OCI-LY7 (cell line): ENCODE data around the gene VASP. TPM values are rescaled to one million over a fixed set of nuclear protein-coding genes. Genes with fewer than 3 reads are reported as not detected.

ENCODE experiments used
- BruUV-seq: library from RNA; stranded (reverse); fragments of 400-500 nt; replicated peaks from 2 replicates; lab custom pipeline; 2021; lab: Mats Ljungman, UMichigan
- CTCF ChIA-PET: fragments of 300-600 bp; sonication (Branson Sonifier 250); formaldehyde crosslinking; loops from one replicate; lab custom pipeline; 2022; ENCODE audit warnings: antibody characterized with exemption; ENCODE audit not compliant: unreplicated experiment; lab: Charles Lee
- POLR2A ChIA-PET: fragments of 300-600 bp; sonication (Branson Sonifier 250); formaldehyde crosslinking; loops from one replicate; lab custom pipeline; 2022; ENCODE audit warnings: antibody characterized with exemption; lab: Charles Lee
- DNase-seq: peaks from one replicate; pipeline ENCODE4 v3.0.0-alpha.2; 2015; ENCODE audit warnings: low spot score
- H2AFZ ChIP-seq: fragments of 200-600 bp; sonication (generic), shearing (Covaris generic); 2 replicates; pipeline ENCODE4 v1.6.1; 2014; ENCODE audit warnings: mild to moderate bottlenecking, antibody characterized with exemption, low read length, moderate library complexity
- H3K27ac ChIP-seq: fragments of 200-600 bp; sonication (generic); 2 replicates; pipeline ENCODE4 v1.5.1; 2014; ENCODE audit warnings: mixed run types, low read depth, mild to moderate bottlenecking, moderate library complexity, low read length, inconsistent platforms; ENCODE audit not compliant: poor library complexity, severe bottlenecking
- H3K36me3 ChIP-seq: fragments of 200-600 bp; sonication (generic); 2 replicates; pipeline ENCODE4 v1.6.1; 2014; ENCODE audit warnings: mild to moderate bottlenecking, antibody characterized with exemption, low read length, moderate library complexity, mixed read lengths; ENCODE audit not compliant: insufficient read depth
- H3K4me1 ChIP-seq: fragments of 200-600 bp; sonication (generic); 2 replicates; pipeline ENCODE4 v1.5.1; 2014; ENCODE audit warnings: mild to moderate bottlenecking, low read length; ENCODE audit not compliant: insufficient read depth, poor library complexity, severe bottlenecking
- H3K4me2 ChIP-seq: fragments of 200-600 bp; sonication (generic); 2 replicates; pipeline ENCODE4 v1.6.1; 2014; ENCODE audit warnings: mild to moderate bottlenecking, low read length
- H3K4me3 ChIP-seq: fragments of 200-600 bp; sonication (generic); 2 replicates; pipeline ENCODE4 v1.5.1; 2014; ENCODE audit warnings: mild to moderate bottlenecking, low read depth, low read length; ENCODE audit not compliant: poor library complexity, severe bottlenecking
- H3K79me2 ChIP-seq: fragments of 200-600 bp; sonication (generic); 2 replicates; pipeline ENCODE4 v1.6.1; 2016; ENCODE audit warnings: low read depth, mild to moderate bottlenecking, low read length, moderate library complexity, mixed read lengths; ENCODE audit not compliant: insufficient read depth
- H3K9me2 ChIP-seq: fragments of 200-600 bp; sonication (generic); 2 replicates; pipeline ENCODE4 v1.6.1; 2016; ENCODE audit warnings: mild to moderate bottlenecking, low read length, mixed read lengths; ENCODE audit not compliant: insufficient read depth
- H3K9me3 ChIP-seq: fragments of 200-600 bp; sonication (generic); 2 replicates; pipeline ENCODE4 v1.6.1; 2014; ENCODE audit warnings: mild to moderate bottlenecking, mixed run types, low read length, mixed read lengths
- H4K20me1 ChIP-seq: fragments of 200-600 bp; sonication (generic); 2 replicates; pipeline ENCODE4 v1.6.1; 2014; ENCODE audit warnings: mild to moderate bottlenecking, antibody characterized with exemption, low read length, moderate library complexity, mixed read lengths; ENCODE audit not compliant: insufficient read depth
- EZH2phosphoT487 ChIP-seq: fragments of 200-600 bp; sonication (generic); IDR thresholded peaks from 2 replicates; pipeline ENCODE4 v1.6.1; 2018; ENCODE audit warnings: low read depth, borderline replicate concordance, mild to moderate bottlenecking, mixed run types, antibody characterized with exemption, low read length, moderate library complexity, mixed read lengths
- intact Hi-C: fragments of 100-400 bp; cut with micrococcal nuclease; formaldehyde crosslinking; loops from one replicate; pipeline ENCODE4 v1.10.0; 2022; ENCODE audit not compliant: unreplicated experiment
- total RNA-seq, 2 experiments: library from RNA; depleted of rRNA in 1 of 2; stranded (reverse); fragments of >200 nt in 1 of 2; shearing (Covaris generic) in 1 of 2; gene quantifications; 2 replicates each; pipeline ENCODE4 v1.2.3, GENCODE V29; 2014 to 2022
- TF ChIP-seq, protein P1 (sequence below): fragments of 200-600 bp; sonication (generic); conservative IDR thresholded peaks from 2 replicates; pipeline ENCODE4 v1.5.1; 2014; ENCODE audit warnings: mild to moderate bottlenecking, antibody characterized with exemption, low read length, moderate library complexity, mixed read lengths

VASP gene
- total RNA-seq, 2 experiments from 2014 or later: 39.6 to 62.8 TPM

DNA sequence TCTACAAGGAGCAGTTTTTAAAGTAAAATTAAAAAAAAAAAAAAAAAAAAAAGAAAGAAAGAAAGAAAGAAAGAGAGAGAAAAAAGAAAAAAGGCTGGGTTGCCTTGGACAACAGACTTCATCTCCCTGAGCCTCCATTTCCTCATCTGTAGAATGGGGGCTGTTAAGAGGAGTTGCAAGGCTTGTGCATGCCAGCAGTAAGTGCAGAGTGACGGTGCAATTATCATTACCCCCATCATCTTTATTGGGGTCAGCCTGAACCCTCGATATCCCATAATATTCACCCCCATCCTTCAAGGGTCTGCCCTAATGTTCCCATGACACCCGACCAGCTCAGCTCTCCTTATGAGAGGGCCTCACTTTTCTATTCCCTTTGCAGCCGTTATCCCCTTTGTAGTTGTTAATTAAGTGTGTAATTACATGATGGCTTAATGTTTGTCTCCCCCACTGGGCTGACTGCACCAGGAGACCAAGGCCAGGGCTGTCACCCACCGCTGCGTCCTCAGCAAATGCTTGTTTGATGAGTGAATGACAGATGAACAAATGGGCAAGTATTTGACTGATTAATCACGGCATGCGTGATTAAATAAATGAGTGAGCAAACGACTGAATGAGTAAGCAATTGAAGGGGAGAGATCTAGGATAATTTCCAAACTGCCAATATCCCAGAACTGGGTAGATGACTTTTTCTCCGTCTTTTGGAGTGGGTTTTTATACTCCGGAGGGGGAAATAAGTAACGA lies 29.4 kb upstream of the VASP start:
- no TSS peak for BruUV-seq
- no peaks in the 10 kb centered on the region for H4K20me1 ChIP-seq
- CTCF ChIA-PET: interaction anchor here (1.5 kb wide), 3 partner anchors 9 to 39 kb away, joined by 4 to 7 read pairs (median 6); partner anchors contain the start of gene FOSB
- no peaks in the 10 kb centered on the region for H3K36me3 ChIP-seq
- peak overlapping the region; percentile 86 for H3K4me2 ChIP-seq
- POLR2A ChIA-PET: interaction anchor here (0.6 to 1.3 kb wide), 6 partner anchors 9 to 109 kb away, joined by 3 to 7 read pairs (median 6); partner anchors contain the start of gene FOSB
- no peaks in the 10 kb centered on the region; the same call in 1 of the 2 replicates for H3K79me2 ChIP-seq
- H2AFZ ChIP-seq: peak overlapping the region; percentile 49; the same call in 1 of the 2 replicates
- H3K9me2 ChIP-seq: no peaks in the 10 kb centered on the region
- TF ChIP-seq, protein P1, sequence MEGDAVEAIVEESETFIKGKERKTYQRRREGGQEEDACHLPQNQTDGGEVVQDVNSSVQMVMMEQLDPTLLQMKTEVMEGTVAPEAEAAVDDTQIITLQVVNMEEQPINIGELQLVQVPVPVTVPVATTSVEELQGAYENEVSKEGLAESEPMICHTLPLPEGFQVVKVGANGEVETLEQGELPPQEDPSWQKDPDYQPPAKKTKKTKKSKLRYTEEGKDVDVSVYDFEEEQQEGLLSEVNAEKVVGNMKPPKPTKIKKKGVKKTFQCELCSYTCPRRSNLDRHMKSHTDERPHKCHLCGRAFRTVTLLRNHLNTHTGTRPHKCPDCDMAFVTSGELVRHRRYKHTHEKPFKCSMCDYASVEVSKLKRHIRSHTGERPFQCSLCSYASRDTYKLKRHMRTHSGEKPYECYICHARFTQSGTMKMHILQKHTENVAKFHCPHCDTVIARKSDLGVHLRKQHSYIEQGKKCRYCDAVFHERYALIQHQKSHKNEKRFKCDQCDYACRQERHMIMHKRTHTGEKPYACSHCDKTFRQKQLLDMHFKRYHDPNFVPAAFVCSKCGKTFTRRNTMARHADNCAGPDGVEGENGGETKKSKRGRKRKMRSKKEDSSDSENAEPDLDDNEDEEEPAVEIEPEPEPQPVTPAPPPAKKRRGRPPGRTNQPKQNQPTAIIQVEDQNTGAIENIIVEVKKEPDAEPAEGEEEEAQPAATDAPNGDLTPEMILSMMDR: peak; percentile 85; the same call in 1 of the 2 replicates
- no peak for TF ChIP-seq EZH2phosphoT487
- peaks cover 29% of the 10 kb centered on the region for H3K4me1 ChIP-seq
- intact Hi-C loops: loop anchor here (1.0 kb wide), 3 partner anchors 32 to 72 kb away; partner anchors contain the start of gene POLR1G
- peak overlapping the region; percentile 83 for H3K27ac ChIP-seq
- peak; percentile 51 for DNase-seq
- H3K9me3 ChIP-seq: no peaks in the 10 kb centered on the region
- peak overlapping the region; percentile 71 for H3K4me3 ChIP-seq

DNA sequence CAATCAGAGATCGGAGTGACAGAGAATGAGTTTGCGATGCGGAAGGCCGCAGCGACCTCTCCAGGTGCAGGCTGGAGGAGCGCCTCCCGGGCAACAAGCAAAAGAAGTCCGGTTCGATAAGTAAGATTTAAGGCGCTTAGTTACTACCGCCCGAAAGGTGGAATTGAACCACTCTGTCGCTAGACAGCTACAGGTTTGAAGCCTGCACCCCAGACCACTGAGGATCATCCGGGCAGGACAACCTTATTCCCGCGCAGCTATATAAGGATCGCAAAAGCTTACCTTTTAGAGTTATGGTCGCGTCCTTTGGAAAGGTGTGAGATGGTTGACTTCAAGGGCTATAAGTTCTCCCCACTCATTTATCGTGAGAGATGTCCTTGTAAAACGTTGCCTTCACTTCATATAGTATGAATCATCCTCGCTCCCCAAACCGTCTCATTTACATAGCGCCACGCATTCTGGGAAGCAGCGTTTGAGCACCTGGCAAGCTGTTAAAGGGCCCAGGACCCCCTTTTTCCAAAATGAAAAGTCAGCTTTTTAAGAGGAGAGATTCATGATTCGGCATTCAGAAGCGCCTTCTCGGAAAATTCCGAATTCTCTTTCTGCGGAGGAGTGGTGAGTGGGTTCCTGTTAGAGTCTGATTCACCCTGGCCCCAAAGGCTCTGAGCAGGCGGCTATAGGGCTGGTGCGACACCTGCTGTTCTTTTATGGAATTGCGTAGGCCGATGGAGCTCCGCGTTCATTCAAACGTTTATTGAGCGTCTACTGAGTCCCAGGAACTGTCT lies 28.6 kb upstream of the VASP start:
- H3K9me3 ChIP-seq: no peaks in the 10 kb centered on the region
- DNase-seq: peak; percentile 96
- POLR2A ChIA-PET: interaction anchor here (0.6 to 1.3 kb wide), 5 partner anchors 9 to 110 kb away, joined by 3 to 7 read pairs (median 4); no protein-coding TSS in a partner anchor
- H3K27ac ChIP-seq: peak overlapping the region; percentile 83
- no peaks in the 10 kb centered on the region; the same call in 1 of the 2 replicates for H3K79me2 ChIP-seq
- peak overlapping the region; percentile 74 for H2AFZ ChIP-seq
- TF ChIP-seq, protein P1: peak; percentile 97
- no peak for TF ChIP-seq EZH2phosphoT487
- CTCF ChIA-PET: interaction anchor here (0.6 to 1.5 kb wide), 9 partner anchors 8 to 167 kb away, joined by 3 to 7 read pairs (median 4); partner anchors contain the start of gene FOSB
- intact Hi-C loops: loop anchor here (1.0 kb wide), 4 partner anchors 32 to 72 kb away; partner anchors contain the start of gene POLR1G
- H4K20me1 ChIP-seq: no peaks in the 10 kb centered on the region
- no peaks in the 10 kb centered on the region for H3K9me2 ChIP-seq
- peak overlapping the region; percentile 86 for H3K4me2 ChIP-seq
- peaks cover 29% of the 10 kb centered on the region for H3K4me1 ChIP-seq
- TSS peak; percentile 98 for BruUV-seq
- H3K36me3 ChIP-seq: no peaks in the 10 kb centered on the region
- H3K4me3 ChIP-seq: peak overlapping the region; percentile 71
